Vagina (tissue), 2 donors: Measurements from ENCODE around the gene TJP2.

Source experiments
- POLR2A ChIP-seq, 2 donors: fragments of 450-650 bp; IDR thresholded peaks; one replicate each; pipeline ENCODE4 v1.6.1; 2017; ENCODE audit warnings: antibody characterized with exemption in 2 of 2, mild to moderate bottlenecking in 2 of 2, moderate library complexity in 2 of 2
- POLR2AphosphoS5 ChIP-seq, 2 donors: sonication (generic); formaldehyde crosslinking; IDR thresholded peaks; one replicate each; pipeline ENCODE4 v1.9.0; 2017; ENCODE audit warnings: antibody characterized with exemption in 2 of 2, mild to moderate bottlenecking in 2 of 2, low read depth in 1 of 2; ENCODE audit not compliant: insufficient read depth in 1 of 2
- TF ChIP-seq, protein P1 (sequence below), 3 experiments: fragments of 450-650 bp in 2 of 3; fragments of 200-600 bp in 1 of 3; sonication (generic) in 1 of 3; IDR thresholded peaks; one replicate each; pipeline ENCODE4 v1.5.1; 2017 to 2019; ENCODE audit warnings: antibody characterized with exemption in 3 of 3, mild to moderate bottlenecking in 2 of 3, moderate library complexity in 2 of 3

DNA sequence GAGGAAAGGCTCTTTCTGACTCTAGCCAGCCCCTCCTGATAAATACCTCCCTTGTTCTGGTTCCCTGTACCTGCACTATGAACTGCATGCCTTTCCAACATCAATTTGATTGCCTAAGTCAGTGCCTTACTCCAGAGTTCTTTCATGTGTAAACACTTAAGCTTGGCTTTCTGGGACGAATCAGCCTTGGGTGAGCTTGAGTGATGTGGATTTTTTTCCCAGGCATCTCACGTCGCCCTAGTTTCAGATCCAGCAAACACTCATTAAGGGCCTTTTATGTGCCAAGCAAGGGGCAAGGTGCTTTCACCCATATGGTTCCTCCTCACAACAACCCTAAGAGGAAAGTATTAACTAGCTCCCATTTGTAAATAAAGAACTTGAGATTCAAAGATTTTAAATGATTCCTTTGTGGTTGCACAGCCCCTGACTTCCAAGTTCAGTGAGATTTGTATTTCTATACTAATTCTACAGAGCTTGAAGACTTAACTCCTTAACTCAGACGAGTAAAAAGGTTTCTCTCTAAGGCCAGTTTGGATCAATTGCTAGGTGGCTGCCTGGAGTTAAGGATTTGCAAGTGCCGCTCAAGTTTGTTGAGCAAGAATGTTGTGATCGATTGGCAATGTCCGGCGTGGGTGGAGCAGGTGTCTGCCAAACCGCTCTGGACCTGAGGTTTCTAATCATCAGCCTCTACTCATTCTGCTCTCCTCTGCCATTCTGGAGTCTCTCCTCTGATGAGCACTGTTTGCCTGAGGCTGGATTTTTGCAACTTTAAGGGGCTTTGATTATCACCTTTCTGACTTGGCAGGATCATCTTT is 20.2 kb upstream of the TJP2 start:
- TF ChIP-seq POLR2AphosphoS5 (IDR thresholded peaks at IDR 0.05; ENCODE audit: insufficient read depth in 1 of 2, low read depth in 1 of 2) (no peak), POLR2A (IDR thresholded peaks at IDR 0.05) (no peak)
- TF ChIP-seq, protein P1, sequence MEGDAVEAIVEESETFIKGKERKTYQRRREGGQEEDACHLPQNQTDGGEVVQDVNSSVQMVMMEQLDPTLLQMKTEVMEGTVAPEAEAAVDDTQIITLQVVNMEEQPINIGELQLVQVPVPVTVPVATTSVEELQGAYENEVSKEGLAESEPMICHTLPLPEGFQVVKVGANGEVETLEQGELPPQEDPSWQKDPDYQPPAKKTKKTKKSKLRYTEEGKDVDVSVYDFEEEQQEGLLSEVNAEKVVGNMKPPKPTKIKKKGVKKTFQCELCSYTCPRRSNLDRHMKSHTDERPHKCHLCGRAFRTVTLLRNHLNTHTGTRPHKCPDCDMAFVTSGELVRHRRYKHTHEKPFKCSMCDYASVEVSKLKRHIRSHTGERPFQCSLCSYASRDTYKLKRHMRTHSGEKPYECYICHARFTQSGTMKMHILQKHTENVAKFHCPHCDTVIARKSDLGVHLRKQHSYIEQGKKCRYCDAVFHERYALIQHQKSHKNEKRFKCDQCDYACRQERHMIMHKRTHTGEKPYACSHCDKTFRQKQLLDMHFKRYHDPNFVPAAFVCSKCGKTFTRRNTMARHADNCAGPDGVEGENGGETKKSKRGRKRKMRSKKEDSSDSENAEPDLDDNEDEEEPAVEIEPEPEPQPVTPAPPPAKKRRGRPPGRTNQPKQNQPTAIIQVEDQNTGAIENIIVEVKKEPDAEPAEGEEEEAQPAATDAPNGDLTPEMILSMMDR (IDR thresholded peaks at IDR 0.05): no peak
